Hematopoietic multipotent progenitor cell (in vitro differentiated cells): ENCODE results near the gene EFTUD2. TPM values are rescaled to one million over a fixed set of nuclear protein-coding genes. Genes with fewer than 3 reads are reported as not detected.
A peak's percentile ranks its signal among the peaks of the same experiment; 100 is the strongest.

Experiments used
- DNase-seq, 3 donors: peaks; one replicate each; pipeline ENCODE4 v3.0.0-alpha.2; 2011 to 2015; ENCODE audit warnings: low read depth in 2 of 3, low spot score in 2 of 3
- total RNA-seq: library from RNA; depleted of rRNA; stranded (reverse); fragments of >200 nt; gene quantifications from one replicate; pipeline ENCODE4 v1.2.3, GENCODE V29; 2012

Gene EFTUD2
- total RNA-seq, 1 donor, result 121 TPM

DNA sequence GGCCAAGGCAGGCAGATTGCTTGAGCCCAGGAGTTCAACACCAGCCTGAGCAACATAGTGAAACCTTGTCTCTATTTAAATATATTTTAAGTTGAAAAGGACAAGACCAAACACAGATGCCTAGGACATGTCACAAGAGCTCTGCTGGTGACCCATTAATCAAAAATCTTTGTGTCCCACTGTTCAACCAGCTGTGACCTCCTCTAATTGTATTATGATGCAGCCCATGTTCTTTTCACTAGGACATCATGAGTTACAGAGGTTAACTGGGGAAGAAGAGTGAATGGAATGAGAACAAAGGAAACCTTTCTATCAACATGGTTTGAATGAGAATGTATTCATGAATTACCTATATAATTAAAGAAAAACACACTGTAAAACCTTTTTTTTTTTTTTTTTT lies 7.0 kb downstream of the EFTUD2 start:
- DNase-seq, result no peak

GRCh38 chr17:44889003-44889402 lies 10.2 kb downstream of the EFTUD2 start:
- DNase-seq, result no peak

- DNase-seq, result peak in 1 of 3 donors; percentile 41
These were observed 11.0 kb downstream of the EFTUD2 start for GRCh38 chr17:44887971-44888954.

DNA sequence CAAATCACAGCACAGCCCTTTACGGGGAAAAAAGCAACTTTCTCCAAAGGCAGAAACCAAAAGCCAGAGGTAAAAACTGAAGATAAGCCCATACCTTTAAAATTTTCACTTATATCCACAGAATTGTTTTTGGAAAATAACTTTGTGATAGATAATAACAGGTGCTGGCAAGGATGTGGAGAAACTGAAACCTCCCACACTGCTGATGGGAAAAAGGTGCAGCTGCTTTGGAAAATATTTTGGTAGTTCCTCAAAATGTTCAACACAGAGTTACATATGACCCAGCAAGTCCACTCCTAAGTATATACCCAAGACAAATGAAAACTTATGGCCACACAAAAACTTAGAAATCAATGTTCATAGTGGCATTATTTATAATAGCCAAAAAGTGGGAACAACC lies 12.2 kb downstream of the EFTUD2 start:
- DNase-seq, result no peak

DNA sequence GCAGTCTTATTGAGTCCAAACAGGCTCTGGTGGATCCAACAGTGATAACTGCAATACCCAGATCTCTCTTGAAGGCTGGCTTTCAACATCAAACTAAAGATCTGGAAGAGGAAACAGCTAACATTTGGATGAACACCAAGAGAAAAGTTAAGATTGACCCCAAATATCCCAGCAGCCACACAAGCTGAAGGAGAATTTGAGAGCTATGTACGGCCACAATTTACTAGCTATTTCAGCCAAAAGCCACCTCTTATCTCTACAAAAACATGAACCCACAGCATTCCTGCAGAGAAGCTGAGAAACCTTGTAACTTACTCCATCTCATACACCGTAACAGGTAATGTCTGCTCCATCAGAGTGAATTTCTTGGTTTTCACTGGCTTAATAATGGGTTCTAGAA lies 14.3 kb downstream of the EFTUD2 start:
- no peak for DNase-seq

DNA sequence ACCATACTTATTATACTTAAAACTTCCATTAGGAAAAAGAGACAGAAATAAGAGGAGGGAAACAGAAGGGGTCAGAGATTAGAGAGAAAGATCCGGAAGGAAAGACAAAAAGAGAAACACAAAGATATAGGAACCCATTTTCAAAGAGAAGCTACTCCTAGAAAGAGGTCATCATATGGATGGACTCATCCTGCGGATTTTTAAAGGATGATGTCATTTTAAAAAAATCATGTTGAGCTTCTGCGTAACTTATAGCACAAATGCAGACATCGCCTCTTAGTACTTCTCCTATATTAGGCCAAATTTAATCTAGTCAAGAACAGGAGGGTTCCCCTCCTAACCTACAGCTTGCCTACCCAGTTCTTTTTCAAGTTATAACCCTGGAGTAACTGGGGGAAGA lies 18.1 kb downstream of the EFTUD2 start:
- no peak for DNase-seq

DNA sequence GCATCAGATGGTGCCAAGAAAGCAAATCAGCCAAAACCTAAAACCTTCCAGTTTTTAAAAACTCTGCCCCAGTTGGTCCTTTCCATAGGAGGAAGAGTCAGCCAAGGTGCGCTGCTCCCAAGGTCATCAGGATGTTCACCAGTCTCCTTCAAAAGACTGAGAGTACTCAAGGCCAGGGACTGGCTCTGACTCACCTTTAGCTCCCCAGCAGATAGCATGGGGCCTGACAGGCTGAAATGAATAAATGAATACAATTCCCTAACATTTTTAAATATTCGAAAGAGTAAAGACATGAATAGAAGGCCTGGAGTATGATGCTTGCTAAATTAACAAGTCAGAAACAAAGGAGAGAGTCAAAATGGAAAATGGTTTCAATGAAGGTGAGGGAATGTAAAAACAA lies 19.2 kb downstream of the EFTUD2 start:
- DNase-seq, result no peak

- no peak for DNase-seq
These were observed 19.9 kb downstream of the EFTUD2 start for GRCh38 chr17:44879376-44879775.

DNA sequence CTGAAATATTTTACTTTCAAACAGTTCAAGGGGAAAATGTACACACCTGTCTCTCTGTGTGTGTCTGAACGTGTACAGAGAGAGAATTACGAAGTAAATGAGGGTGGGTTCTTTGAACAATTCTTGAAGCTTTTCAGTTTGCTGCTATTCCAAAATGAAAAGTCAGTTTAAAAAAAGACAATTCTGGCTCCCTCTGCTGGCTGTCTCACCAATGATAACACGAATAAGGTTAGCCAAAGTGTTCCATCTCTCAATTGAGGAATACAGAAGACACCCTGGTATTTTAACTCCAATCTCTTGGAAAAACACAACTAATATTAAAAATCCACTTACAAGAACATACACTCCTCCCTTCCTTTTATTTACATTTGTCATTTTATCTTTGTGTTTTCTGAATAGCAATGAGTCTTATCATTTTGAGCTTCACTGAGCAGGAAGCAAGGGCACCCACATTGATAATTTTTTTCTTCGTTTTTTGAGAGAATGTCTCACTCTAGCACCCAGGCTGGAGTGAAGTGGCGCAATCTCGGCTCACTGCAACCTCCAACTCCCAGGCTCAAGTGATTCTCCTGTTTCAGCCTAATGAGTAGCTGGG lies 20.5 kb downstream of the EFTUD2 start:
- peak in 1 of 3 donors; percentile 60 for DNase-seq

DNA sequence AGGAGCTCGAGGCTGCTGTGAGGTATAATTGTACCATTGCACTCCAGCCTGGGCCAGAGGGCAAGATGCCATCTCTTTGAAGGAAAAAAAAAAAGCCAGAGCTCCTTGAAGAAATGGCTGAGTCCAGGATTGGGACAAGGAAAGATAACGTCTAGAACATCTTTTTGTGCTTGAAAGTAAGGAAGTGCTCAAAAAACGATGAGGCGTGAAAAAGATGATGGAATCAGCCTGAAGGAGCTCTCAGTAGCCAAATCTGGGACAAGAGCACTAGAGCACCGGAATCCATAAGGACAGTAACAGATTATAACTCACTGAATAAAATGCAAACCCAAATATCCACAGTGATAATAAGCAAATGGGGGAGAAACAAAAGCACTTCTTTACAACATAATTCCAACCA lies 22.1 kb downstream of the EFTUD2 start:
- DNase-seq, result no peak

- DNase-seq, result no peak
These were observed 23.5 kb downstream of the EFTUD2 start for GRCh38 chr17:44875761-44876160.

GRCh38 chr17:44872131-44872768 lies 27.0 kb downstream of the EFTUD2 start:
- DNase-seq, result no peak

DNA sequence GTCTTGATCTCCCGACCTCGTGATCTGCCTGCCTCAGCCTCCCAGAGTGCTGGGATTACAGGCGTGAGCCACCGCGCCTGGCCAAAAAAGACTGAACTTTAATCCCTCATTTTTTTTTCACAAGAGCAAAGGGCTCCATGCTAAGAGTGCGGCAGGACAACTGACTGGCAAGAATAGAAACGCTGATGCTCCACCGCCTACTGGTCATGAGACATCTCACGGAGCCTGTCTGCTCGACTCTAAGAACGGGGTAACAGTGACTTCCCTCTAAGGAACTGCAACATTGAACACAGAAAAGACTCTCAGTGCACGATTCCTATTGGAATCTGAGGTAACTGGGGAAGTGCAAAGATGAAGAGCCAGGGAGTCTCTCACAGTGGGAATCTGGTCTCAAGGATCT lies 27.7 kb downstream of the EFTUD2 start:
- no peak for DNase-seq

DNA sequence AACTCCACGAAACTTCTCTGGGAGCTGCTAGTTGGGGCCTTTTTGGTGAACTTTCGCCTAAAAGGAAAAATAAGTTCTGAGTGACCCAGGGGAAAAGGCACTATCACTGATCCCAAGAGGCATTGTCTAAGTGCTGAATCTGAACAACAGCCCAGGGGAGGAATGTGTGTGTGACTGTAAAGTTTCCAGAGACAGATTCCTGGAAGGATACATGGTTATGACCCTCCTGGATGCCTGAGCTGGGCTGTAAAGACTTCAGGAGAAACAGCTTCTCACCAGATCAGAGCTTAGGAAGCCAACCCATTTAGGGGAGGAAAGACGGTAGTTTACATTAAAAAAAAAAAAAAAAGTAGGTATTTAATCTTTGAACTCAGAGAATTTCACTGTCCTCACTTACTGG lies 31.4 kb downstream of the EFTUD2 start:
- DNase-seq, result no peak

DNA sequence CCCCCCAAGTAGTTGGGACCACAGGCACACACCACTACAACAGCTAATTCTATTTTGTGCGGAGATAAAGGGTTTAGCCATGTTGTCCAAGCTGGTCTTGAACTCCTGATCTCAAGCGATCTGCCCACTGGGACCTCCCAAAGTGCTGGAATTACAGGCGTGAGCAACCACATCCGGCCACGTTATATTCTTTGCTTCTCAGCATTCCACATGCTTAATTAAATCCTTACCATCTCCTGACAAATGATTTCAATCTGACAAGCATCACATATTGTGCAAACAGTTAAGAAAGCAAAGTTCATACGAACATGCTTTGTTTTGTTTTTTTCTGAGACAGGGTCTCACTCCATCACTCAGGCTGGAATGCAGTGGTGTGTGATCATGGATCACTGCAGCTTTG lies 33.3 kb downstream of the EFTUD2 start:
- DNase-seq, result no peak

- DNase-seq, result peak; percentile 59 to 78 (median 65)
These were observed 34.0 kb downstream of the EFTUD2 start for GRCh38 chr17:44865231-44865660.

DNA sequence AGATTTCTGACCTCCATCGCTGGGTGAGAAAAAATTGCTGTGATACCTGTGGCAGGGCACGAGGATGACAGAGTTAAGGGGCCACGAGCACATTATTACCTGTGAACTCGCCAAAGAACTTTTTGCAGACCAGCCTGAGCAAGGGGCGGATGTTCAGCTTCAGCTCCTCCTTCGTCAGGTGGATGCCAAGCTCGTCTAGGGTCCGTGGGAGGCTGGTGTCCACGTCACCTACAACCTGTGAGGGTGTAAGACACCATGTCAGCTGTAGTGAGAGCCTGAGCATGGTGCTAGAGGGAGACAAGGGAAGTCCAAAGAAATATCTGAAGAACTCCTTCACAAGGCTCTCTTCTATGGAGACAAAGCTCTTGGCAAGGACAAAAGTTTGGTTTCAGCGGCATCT lies 34.4 kb downstream of the EFTUD2 start:
- DNase-seq, result no peak

DNA sequence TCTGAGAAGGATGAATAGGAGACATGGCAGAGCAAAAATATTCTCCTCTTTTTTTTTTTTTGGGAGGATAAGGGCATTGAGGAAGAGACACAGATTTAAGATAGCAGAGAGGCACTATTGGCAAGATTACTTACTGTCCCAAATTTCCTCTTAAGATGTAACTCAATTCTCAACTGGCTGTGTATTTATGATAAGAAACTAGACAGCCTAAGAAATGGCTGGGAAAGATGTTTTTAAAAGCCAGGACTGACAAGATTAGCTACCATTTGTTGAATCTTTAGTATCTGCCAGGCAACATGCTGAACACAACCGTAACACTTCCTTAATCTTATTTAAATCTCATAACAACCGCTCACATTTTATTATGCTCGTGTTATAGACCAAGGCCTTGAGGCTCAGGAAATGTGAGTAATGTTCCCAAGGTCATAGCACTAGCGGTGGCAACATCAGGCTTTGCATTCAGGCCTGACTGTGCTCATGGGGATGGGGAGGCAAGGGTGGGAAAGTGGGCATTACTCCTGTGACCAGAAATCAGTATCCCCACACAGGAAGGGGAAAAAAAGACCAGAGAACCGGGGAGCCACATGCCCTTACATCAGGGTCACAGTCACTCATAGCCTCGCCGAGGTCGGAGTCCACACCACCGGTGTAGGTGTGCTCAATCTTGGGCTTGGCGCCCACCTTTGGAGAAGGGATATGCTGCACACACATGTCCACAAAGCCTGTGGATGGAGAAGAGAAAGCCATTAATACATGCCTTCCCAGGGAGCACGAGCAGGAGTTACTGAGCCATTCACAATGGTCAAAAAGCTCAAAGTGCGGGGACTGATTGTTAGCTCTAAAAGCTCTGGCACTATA lies 36.0 kb downstream of the EFTUD2 start:
- DNase-seq, result no peak

DNA sequence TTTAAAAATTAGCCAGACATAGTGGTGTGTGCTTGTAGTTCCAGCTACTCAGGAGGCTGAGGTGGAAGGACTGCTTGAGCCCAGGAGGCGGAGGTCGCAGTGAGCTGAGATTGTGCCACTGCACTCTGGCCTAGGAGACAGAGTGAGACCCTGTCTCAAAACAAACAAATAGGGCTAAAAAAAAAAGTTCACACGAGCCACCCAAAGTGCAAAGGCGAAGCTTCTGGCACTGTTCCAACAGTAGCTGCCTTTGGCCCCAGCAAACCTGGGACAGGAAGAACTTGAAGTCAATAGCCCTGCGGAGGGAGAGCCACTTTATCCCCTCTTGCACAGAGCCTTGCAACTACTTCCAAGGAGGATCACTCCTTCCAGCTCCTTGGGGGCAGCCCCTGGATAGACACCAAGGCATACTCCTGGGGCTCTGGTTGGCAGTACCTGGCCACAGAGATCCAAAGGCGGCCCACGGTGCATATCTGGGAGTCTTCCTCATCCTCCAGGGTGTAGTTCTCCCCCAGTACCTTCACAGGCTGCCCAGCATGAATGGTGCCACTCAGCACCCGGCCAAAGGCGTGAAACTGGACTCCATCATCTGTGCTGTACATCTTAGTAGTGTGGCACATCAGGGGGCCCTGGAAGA lies 36.8 kb downstream of the EFTUD2 start:
- no peak for DNase-seq

DNA sequence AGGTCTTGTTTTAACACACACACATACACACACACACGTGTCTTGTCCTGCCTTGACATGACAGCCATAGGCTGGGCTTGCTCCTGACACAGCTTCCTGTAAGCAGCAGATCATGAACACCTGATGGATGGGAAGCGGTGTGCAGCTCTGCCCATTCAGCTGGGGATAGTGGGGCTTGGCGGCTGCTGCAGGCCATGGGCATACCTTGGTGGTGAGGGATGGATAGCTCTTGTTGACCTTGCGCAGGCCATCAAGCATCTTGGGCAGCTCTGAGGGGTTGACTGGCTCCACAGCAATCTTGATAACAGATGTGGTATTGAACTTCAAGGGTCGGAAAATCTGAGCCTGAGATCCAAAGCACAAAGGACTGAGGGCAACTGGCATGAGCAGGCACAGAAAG lies 39.5 kb downstream of the EFTUD2 start:
- DNase-seq, result no peak
